ENCODE data around the gene ACAP3.

The ACAP3 gene

GRCh38 chr1:1346501-1346890 lies 38.8 kb upstream of the ACAP3 start:
- TF ChIP-seq EZH2phosphoT487 (IDR thresholded peaks at IDR 0.05; ENCODE audit: borderline replicate concordance, low read length) (no peak), CTCF (IDR thresholded peaks at IDR 0.05; ENCODE audit: low read depth, low read length, poor library complexity, severe bottlenecking) (no peak)
- Histone ChIP-seq H3K4me2 (ENCODE audit: low read length) (no peak overlapping the region), H3K9me3 (ENCODE audit: control insufficient read depth, insufficient read depth, low read length) (peaks cover under 1% of the 10 kb centered on the region; the same call in 1 of the 2 replicates), H3K27ac (ENCODE audit: low read depth, low read length) (no peak overlapping the region), H3K4me1 (ENCODE audit: control insufficient read depth, low read length) (peaks cover 8% of the 10 kb centered on the region), H3K79me2 (ENCODE audit: control insufficient read depth, low read length) (peaks cover 56% of the 10 kb centered on the region), H4K20me1 (ENCODE audit: control insufficient read depth, insufficient read depth, low read depth, low read length) (0 out of 2 replicates have a peak, but pooled peaks cover 4% of the 10 kb centered on the region), H3K9me2 (replicated peaks; ENCODE audit: control insufficient read depth, low read length) (no peaks in the 10 kb centered on the region), H3K4me3 (ENCODE audit: low read length) (no peak overlapping the region), H3K27me3 (ENCODE audit: control insufficient read depth, low read length) (no peaks in the 10 kb centered on the region), H3F3A (ENCODE audit: control insufficient read depth, insufficient read depth) (no peaks in the 10 kb centered on the region), H3K36me3 (ENCODE audit: control insufficient read depth, low read length) (peaks cover 6% of the 10 kb centered on the region)

DNA sequence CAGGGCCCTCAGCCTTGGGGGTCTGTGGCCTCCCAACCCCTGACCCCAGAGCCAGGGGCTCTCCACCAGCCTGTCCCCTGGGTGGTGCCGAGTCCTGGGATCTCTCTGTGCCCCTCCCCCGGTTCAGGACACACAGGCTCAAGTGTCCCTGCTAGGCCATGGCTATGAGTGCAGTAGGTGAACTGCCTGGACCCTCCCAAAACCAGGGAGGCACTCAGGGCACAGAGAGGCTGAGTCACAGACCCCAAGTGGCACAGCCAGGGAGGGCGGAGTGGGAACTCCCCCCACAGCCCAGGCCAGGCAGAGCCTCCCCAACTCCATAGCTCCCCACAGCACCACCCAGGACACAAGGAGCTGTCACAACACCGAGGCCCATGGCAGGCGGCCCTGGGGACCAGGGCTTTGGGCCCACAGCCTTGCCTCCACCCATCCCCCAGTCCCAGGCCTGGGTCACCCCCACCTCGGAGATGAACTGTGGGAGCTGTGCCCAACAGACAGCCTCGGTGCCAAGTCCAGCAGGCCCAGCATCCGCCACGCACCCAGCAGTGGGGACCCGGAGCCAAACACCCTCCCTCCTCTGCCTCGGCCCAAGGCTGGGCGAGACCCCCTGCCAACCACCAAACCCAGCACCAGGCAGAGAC lies 38.2 kb upstream of the ACAP3 start:
- no peaks in the 10 kb centered on the region for H3F3A ChIP-seq (ENCODE audit: control insufficient read depth, insufficient read depth)
- no peak overlapping the region for H3K4me3 ChIP-seq (ENCODE audit: low read length)

GRCh38 chr1:1345384-1345783 lies 37.7 kb upstream of the ACAP3 start:
- H4K20me1 ChIP-seq (ENCODE audit: control insufficient read depth, insufficient read depth, low read depth, low read length): 0 out of 2 replicates have a peak, but pooled peaks cover 4% of the 10 kb centered on the region
- no peaks in the 10 kb centered on the region for H3F3A ChIP-seq (ENCODE audit: control insufficient read depth, insufficient read depth)
- H3K36me3 ChIP-seq (ENCODE audit: control insufficient read depth, low read length): peaks cover 16% of the 10 kb centered on the region
- no peaks in the 10 kb centered on the region for H3K9me2 ChIP-seq (replicated peaks; ENCODE audit: control insufficient read depth, low read length)
- TF ChIP-seq EZH2phosphoT487 (IDR thresholded peaks at IDR 0.05; ENCODE audit: borderline replicate concordance, low read length) (no peak), CTCF (IDR thresholded peaks at IDR 0.05; ENCODE audit: low read depth, low read length, poor library complexity, severe bottlenecking) (no peak)
- peaks cover 5% of the 10 kb centered on the region; the same call in 1 of the 2 replicates for H3K9me3 ChIP-seq (ENCODE audit: control insufficient read depth, insufficient read depth, low read length)
- no peak overlapping the region for H3K4me2 ChIP-seq (ENCODE audit: low read length)
- no peaks in the 10 kb centered on the region for H3K27me3 ChIP-seq (ENCODE audit: control insufficient read depth, low read length)
- no peak overlapping the region for H3K27ac ChIP-seq (ENCODE audit: low read depth, low read length)
- no peak overlapping the region for H3K4me3 ChIP-seq (ENCODE audit: low read length)
- H3K79me2 ChIP-seq (ENCODE audit: control insufficient read depth, low read length): peaks cover 56% of the 10 kb centered on the region
- H3K4me1 ChIP-seq (ENCODE audit: control insufficient read depth, low read length): peaks cover 8% of the 10 kb centered on the region

More for the DNA sequence above, 38.2 kb upstream of the ACAP3 start:
- H3K9me2 ChIP-seq (replicated peaks; ENCODE audit: control insufficient read depth, low read length): no peaks in the 10 kb centered on the region
- H3K27ac ChIP-seq (ENCODE audit: low read depth, low read length): no peak overlapping the region
- H3K27me3 ChIP-seq (ENCODE audit: control insufficient read depth, low read length): no peaks in the 10 kb centered on the region
- H3K4me1 ChIP-seq (ENCODE audit: control insufficient read depth, low read length): peaks cover 8% of the 10 kb centered on the region
- TF ChIP-seq CTCF (IDR thresholded peaks at IDR 0.05; ENCODE audit: low read depth, low read length, poor library complexity, severe bottlenecking) (no peak), EZH2phosphoT487 (IDR thresholded peaks at IDR 0.05; ENCODE audit: borderline replicate concordance, low read length) (no peak)
- no peak overlapping the region for H3K4me2 ChIP-seq (ENCODE audit: low read length)
- 0 out of 2 replicates have a peak, but pooled peaks cover 4% of the 10 kb centered on the region for H4K20me1 ChIP-seq (ENCODE audit: control insufficient read depth, insufficient read depth, low read depth, low read length)
- peaks cover 5% of the 10 kb centered on the region; the same call in 1 of the 2 replicates for H3K9me3 ChIP-seq (ENCODE audit: control insufficient read depth, insufficient read depth, low read length)
- peaks cover 56% of the 10 kb centered on the region for H3K79me2 ChIP-seq (ENCODE audit: control insufficient read depth, low read length)
- peaks cover 11% of the 10 kb centered on the region for H3K36me3 ChIP-seq (ENCODE audit: control insufficient read depth, low read length)

Data from DOHH2 (cell line).